Ascending aorta (tissue), 2 donors: Measurements from ENCODE around the gene APIP. TPM values are rescaled to one million over a fixed set of nuclear protein-coding genes. Genes with fewer than 3 reads are reported as not detected.

Experiments used
- DNase-seq, 2 donors: peaks; one replicate each; pipeline ENCODE4 v3.0.0-alpha.2; 2019; ENCODE audit warnings: low spot score in 2 of 2
- H3K27ac ChIP-seq, 2 donors: fragments of 200-600 bp; sonication (generic); one replicate each; pipeline ENCODE4 v1.5.1; 2016 to 2017; ENCODE audit warnings: mild to moderate bottlenecking in 1 of 2
- H3K27me3 ChIP-seq: fragments of 200-600 bp; sonication (generic); one replicate; pipeline ENCODE4 v1.5.1; 2017
- H3K36me3 ChIP-seq, 2 donors: fragments of 200-600 bp; sonication (generic); one replicate each; pipeline ENCODE4 v1.5.1; 2016
- H3K4me1 ChIP-seq, 2 donors: fragments of 200-600 bp; sonication (generic); one replicate each; pipeline ENCODE4 v1.5.1; 2016 to 2017; ENCODE audit warnings: mild to moderate bottlenecking in 1 of 2
- H3K4me3 ChIP-seq, 2 donors: fragments of 200-600 bp; sonication (generic); one replicate each; pipeline ENCODE4 v1.5.1; 2016 to 2017; ENCODE audit warnings: mild to moderate bottlenecking in 1 of 2
- H3K9me3 ChIP-seq, 2 donors: fragments of 200-600 bp; sonication (generic); one replicate each; pipeline ENCODE4 v1.5.1; 2016
- CTCF ChIP-seq, 3 experiments: fragments of 200-600 bp in 2 of 3; fragments of 450-650 bp in 1 of 3; sonication (generic) in 2 of 3; IDR thresholded peaks; one replicate each; pipeline ENCODE4 v1.5.1; 2016 to 2019; ENCODE audit warnings: antibody characterized with exemption in 3 of 3, mild to moderate bottlenecking in 1 of 3, moderate library complexity in 1 of 3
- intact Hi-C: fragments of 100-400 bp; cut with DNase I; formaldehyde crosslinking; loops from one replicate; pipeline ENCODE4 v1.15.1; 2023
- total RNA-seq: library from RNA; depleted of rRNA; stranded (reverse); fragments of >200 nt; gene quantifications from one replicate; pipeline ENCODE4 v1.1.0, GENCODE V29; 2016

The APIP gene
- total RNA-seq, 1 donor from 2014 or later = 3.6 TPM

- Histone ChIP-seq H3K27ac (no peak overlapping the region), H3K4me3 (no peak overlapping the region), H3K27me3 (no peaks in the 10 kb centered on the region), H3K4me1 (no peaks in the 10 kb centered on the region), H3K36me3 (no peaks in the 10 kb centered on the region), H3K9me3 (no peaks in the 10 kb centered on the region)
- no peak for TF ChIP-seq CTCF (IDR thresholded peaks at IDR 0.05)
- DNase-seq = no peak
- intact Hi-C loops = no loop called here
Measured at GRCh38 chr11:34839969-34840368, 76.2 kb downstream of the APIP start.

GRCh38 chr11:34836958-34837856, 79.0 kb downstream of the APIP start:
- H3K27me3 ChIP-seq = no peaks in the 10 kb centered on the region
- peaks cover 0 to 2% of the 10 kb centered on the region in 2 donors for H3K9me3 ChIP-seq
- intact Hi-C loops = no loop called here
- H3K27ac ChIP-seq = no peak overlapping the region
- no peak overlapping the region for H3K4me3 ChIP-seq
- TF ChIP-seq CTCF (IDR thresholded peaks at IDR 0.05) = no peak
- H3K36me3 ChIP-seq = no peaks in the 10 kb centered on the region
- DNase-seq = no peak
- H3K4me1 ChIP-seq = no peaks in the 10 kb centered on the region

- H3K4me1 ChIP-seq = no peaks in the 10 kb centered on the region
- no peak overlapping the region for H3K27ac ChIP-seq
- TF ChIP-seq CTCF (IDR thresholded peaks at IDR 0.05) = no peak
- peaks cover 0 to 2% of the 10 kb centered on the region in 2 donors for H3K9me3 ChIP-seq
- no peaks in the 10 kb centered on the region for H3K27me3 ChIP-seq
- no peak overlapping the region for H3K4me3 ChIP-seq
- intact Hi-C loops = no loop called here
- H3K36me3 ChIP-seq = no peaks in the 10 kb centered on the region
- no peak for DNase-seq
Measured at GRCh38 chr11:34833602-34834001, 82.6 kb downstream of the APIP start.

Other genes starting within 250 kb of the APIP start
- gene PDHX, start 239 bp upstream of the APIP start, total RNA-seq = 23.3 TPM
- 188 TPM for gene CD44, start 222.8 kb upstream of the APIP start, total RNA-seq